HEK293 (cell line): ENCODE results near the gene TTC33.

Experiments used
- INSM2 ChIP-seq: fragments of 450-650 bp; formaldehyde crosslinking; IDR thresholded peaks from 2 replicates; pipeline ENCODE4 v1.5.1; 2016; ENCODE audit warnings: missing biosample characterization, missing genetic modification characterization
- PRDM2 ChIP-seq: fragments of 450-650 bp; formaldehyde crosslinking; IDR thresholded peaks from 2 replicates; pipeline ENCODE4 v1.5.1; 2016; ENCODE audit warnings: missing biosample characterization, missing genetic modification characterization, borderline replicate concordance
- REPIN1 ChIP-seq: fragments of 450-650 bp; formaldehyde crosslinking; IDR thresholded peaks from 2 replicates; pipeline ENCODE4 v1.5.1; 2017; ENCODE audit warnings: missing biosample characterization, missing genetic modification characterization, low read depth
- ZNF488 ChIP-seq: fragments of 450-650 bp; formaldehyde crosslinking; IDR thresholded peaks from 2 replicates; pipeline ENCODE4 v1.5.1; 2016; ENCODE audit warnings: missing biosample characterization, missing genetic modification characterization

- TF ChIP-seq ZNF488 (tag by site-specific recombination) = no peak
- no peak for TF ChIP-seq REPIN1 (tag by site-specific recombination)
- TF ChIP-seq INSM2 (tag by site-specific recombination) = no peak
- no peak for TF ChIP-seq PRDM2 (tag by site-specific recombination)
Observed at GRCh38 chr5:40784916-40785315, 29.2 kb upstream of the TTC33 start.
